AG08395 (cell line): ENCODE results near the gene CYS1.

Experiments
- DNase-seq: peaks from one replicate; pipeline ENCODE4 v3.0.0; 2012; ENCODE audit warnings: mixed read lengths, low spot score

The CYS1 gene

GRCh38 chr2:10071595-10071994, 8.6 kb downstream of the CYS1 start:
- DNase-seq, result no peak

- no peak for DNase-seq
Measured at GRCh38 chr2:10071176-10071575, 9.0 kb downstream of the CYS1 start.

- DNase-seq, result no peak
Measured at GRCh38 chr2:10067881-10068280, 12.3 kb downstream of the CYS1 start.

- no peak for DNase-seq
Measured at GRCh38 chr2:10067330-10067729, 12.9 kb downstream of the CYS1 start.

- no peak for DNase-seq
Measured at GRCh38 chr2:10065773-10066055, 14.5 kb downstream of the CYS1 start.

- DNase-seq, result no peak
Measured at GRCh38 chr2:10064932-10065772, 15.1 kb downstream of the CYS1 start.

GRCh38 chr2:10063566-10063965, 16.6 kb downstream of the CYS1 start:
- no peak for DNase-seq

- no peak for DNase-seq
Measured at GRCh38 chr2:10062931-10063365, 17.3 kb downstream of the CYS1 start.

- DNase-seq, result no peak
Measured at GRCh38 chr2:10061221-10061925, 18.8 kb downstream of the CYS1 start.

GRCh38 chr2:10059552-10060335, 20.5 kb downstream of the CYS1 start:
- no peak for DNase-seq

GRCh38 chr2:10059016-10059351, 21.2 kb downstream of the CYS1 start:
- DNase-seq, result no peak

GRCh38 chr2:10058251-10059015, 21.8 kb downstream of the CYS1 start:
- DNase-seq, result no peak

- peak; percentile 72 for DNase-seq
Measured at GRCh38 chr2:10057231-10058107, 22.7 kb downstream of the CYS1 start.

- DNase-seq, result peak; percentile 21
Measured at GRCh38 chr2:10056439-10056838, 23.8 kb downstream of the CYS1 start.

GRCh38 chr2:10054976-10055375, 25.2 kb downstream of the CYS1 start:
- DNase-seq, result no peak

- DNase-seq, result no peak
Measured at GRCh38 chr2:10054424-10054823, 25.8 kb downstream of the CYS1 start.

- DNase-seq, result no peak
Measured at GRCh38 chr2:10053351-10053750, 26.9 kb downstream of the CYS1 start.

- no peak for DNase-seq
Measured at GRCh38 chr2:10052216-10052615, 28.0 kb downstream of the CYS1 start.

- DNase-seq, result peak; percentile 73
Measured at GRCh38 chr2:10048501-10049171, 31.6 kb downstream of the CYS1 start.

GRCh38 chr2:10047616-10048500, 32.4 kb downstream of the CYS1 start:
- no peak for DNase-seq
